Measurements from ENCODE around the gene PLBD2.

GRCh38 chr12:113328368-113328889 lies 30.0 kb upstream of the PLBD2 start:
- TF ChIP-seq CTCF (conservative IDR thresholded peaks at IDR 0.05; ENCODE audit: low read depth, low read length) (no peak), EZH2 (IDR thresholded peaks at IDR 0.05; ENCODE audit: low read length, unreplicated experiment) (no peak)
